Measurements from ENCODE around the gene SZRD1.

Gene SZRD1

DNA sequence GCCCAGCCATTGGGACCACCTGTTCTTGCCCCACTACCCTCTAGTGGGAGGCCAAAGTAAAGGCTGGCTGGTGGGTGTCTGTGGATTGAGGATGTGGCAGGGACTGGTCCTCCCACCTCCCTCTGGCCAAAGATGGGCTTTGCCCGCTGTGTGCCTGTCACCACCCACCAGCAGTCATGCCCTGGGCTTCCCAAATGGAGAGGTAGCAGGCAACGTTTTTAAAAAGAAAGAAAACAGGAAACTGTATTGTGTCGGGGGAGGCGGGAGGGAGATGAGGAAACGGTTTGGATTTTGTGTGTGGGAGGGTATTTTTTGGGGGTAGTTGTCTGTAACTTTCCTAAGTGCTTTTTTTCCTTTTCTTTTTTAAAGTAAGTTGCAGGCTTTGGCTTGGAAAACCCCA, 30.1 kb downstream of the SZRD1 start:
- DNase-seq: no peak

DNA sequence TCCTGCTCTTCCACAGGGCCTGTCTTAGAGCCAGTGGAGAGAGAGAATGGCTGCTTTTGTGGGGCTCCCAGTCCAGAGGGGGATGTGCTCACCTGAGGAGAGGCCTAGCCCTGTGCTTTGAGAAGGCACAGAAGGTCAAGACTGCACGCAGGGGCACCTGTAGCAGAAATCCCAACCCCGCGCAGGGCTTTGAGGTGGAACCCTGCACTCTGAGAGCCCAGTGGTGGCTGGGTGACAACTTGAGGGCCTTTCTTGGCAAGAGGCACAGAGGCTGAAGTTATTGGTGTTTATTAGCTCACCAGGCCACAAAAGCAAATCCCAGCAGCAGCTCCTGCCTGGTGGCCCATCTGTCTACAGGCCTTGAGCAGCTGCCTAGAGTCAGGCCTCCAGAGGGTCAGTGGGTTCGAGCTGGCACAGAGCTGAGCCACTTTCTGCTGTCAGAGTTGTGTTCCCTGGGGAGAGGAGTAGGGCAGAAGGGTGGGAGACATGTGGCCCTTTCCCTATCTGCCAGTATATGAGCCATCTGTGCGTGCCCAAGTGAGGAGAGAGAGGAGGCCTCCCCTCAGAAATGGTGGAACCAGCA, 31.4 kb downstream of the SZRD1 start:
- DNase-seq: no peak

DNA sequence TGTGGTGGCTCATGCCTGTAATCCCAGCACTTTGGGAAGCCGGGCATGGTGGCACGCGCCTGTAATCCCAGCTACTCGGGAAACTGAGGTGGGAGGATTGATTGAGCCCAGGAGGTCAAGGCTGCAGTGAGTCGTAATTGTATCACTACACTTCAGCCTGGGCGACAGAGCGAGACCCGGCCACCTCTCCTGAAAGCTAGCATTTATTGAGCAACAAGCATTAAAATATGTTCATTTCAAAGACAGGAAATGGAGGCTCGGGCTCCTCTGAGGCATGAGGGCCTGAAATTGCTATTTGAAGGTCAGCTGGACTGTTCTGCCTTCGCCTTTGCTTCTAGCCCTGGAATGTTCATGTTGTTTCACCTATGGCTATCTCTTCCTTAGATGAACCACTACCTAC, 35.7 kb downstream of the SZRD1 start:
- DNase-seq: no peak

DNA sequence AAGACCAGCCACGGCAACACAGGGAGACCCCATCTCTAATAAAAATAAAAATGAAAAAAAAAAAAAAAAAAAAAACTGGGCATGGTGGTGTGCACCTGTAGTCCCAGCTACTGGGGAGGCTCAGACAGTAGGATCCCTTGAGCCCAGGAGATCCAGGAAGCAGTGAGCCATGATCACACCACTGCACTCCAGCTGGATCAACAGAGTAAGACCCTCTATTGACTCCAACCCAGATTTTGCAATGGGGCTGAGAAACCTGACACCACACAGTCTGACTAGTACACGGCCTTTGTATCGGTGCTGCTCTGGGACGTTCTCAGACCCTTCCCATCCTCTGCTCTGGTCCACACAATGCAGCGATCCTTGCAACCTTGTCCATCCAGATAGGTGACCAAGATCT, 38.4 kb downstream of the SZRD1 start:
- no peak for DNase-seq

DNA sequence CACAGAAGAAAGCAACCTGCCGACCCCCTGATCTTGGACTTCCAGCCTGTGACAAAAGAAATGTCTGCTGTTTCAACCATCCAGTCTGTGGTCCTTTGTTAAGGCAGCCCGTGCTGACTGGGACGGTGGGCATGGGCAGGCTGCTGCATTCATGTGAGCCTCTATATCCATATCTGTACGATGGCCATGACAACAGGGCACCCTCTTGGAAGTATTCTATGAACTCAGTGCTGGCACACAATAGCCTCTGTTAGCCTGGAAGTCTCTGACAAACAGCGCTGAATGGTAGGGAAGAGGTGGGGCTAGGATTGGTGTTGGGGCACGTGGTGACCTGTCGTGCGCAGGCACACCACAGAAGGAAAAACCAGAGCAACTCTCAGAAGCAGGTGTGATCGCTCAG, 39.8 kb downstream of the SZRD1 start:
- no peak for DNase-seq

DNA sequence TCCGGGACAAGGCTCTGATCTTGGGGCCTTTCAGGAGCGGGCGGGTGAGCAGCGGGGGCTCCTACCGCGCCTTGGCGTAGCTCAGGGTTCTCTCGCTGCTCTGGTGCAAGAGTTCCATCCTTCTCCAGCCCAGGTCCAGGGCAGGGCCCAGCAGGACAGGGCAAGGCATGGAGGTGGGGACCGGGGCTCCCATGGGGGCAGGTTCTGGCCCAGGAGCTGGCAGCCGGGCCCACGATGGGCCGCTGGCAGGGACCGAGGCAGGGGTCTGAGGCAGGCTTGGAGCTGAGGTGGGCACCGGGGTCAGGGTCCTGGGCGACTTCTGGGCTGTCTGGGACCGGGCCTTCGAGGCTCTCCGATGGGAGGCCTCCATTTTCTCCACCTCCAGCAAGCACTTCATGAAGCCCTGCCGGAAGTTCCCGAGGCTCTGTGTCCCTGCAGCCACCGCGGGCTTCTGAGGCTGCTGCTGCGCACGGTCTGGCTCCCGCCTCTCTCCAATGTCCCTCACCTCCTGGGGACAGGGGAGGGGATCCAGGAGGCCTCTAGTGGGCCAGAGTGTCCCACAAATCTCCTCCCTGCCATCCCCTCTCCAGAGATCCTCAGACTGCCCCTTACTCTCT, 42.6 kb downstream of the SZRD1 start:
- no peak for DNase-seq

DNA sequence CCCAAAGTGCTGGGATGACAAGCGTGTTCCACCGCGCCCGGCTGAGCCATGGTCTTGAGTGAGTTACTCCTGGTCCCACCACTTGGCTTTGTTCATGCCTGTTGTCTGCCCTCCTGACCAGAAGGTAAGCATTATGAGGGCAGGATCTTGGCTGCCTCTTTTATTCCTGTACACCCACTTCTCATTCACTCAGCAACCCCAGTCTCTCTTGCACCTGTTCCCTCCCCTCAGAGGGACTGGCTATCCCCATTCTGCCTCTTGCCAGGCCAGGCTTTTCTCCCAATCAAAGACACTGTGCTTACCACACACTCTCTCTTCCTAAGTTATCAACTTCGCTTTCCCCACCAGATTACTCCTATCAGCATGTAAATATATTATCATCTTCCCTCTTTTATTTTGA, 43.8 kb downstream of the SZRD1 start:
- no peak for DNase-seq

DNA sequence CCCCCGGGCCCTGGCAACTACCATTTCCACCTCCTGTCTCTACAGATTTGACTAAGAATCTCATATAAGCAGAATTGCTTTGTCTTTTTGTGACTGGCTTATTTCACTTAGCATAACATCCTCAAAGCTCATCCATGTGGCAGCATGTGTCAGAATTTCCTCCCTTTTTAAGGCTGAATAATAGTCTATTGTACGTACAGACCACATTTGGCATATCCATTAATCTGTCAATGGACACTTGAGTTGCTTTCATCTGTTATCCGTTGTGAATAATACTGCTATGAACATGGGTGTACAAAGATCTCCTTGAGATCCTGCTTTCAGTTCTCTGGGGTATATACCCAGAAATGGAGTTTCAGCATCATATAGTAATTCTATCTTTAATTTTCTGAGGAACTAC, 46.1 kb downstream of the SZRD1 start:
- no peak for DNase-seq

DNA sequence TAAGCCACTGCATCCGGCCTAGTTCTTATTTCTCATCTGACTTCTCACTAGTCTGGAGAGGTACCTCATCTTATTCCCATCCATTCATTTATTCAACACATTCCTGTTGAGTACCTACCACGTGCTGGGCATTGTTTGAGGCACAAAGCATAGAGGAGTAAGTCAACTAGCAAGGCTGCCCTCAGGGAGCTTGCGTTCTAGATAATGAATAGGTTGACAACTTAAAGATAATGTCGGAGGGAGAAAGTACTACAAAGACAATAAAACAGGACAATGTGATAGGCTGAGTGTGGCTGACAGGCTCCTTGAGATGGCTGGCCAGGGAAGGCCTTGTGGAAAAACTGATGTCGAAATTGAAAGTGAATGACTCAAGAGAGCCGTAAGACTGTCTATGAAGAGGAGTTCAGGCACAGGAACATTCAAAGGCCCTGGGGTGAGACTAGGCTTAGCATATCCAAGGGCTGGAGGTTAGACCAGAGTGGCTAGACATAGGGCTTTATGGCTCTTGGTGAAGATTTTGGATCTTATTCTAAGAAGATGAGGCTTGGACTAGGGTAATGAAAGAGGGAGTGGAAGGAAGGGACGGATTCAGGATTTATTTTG, 51.9 kb downstream of the SZRD1 start:
- DNase-seq: no peak

DNA sequence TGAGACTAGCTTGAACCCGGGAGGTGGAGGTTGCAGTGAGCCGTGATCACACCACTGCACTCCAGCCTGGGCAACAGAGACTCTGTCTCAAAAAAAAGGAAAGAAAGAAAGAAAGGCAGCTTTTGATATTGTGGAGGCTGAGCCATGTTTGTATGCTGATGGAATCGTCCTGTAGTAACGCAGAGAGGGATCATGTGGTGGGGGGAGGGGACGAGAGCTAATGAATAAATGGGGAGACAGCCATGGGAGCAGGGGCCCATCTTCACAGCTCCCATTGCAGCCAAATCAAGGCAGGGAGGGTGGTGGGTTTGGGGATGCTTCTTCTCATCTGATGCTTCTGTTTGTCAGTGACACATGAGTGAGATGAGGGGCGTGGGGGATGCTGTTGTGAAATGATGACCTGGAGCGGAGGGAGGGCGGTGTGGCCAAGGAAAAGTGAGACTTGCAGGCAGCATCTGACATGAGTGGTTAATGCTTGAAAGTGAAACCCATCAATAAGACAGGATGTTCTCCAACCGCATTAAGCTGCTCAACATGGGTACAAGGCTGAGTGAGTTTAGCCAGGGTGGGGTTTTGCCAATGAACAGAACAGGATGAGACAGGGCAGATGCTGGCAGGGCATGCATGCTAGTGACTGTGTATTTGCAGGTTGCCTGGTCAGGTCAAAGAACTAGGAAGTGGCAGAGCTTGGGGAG, 53.5 kb downstream of the SZRD1 start:
- peak in 3 of 6 experiments; percentile 52 to 65 (median 56) for DNase-seq

DNA sequence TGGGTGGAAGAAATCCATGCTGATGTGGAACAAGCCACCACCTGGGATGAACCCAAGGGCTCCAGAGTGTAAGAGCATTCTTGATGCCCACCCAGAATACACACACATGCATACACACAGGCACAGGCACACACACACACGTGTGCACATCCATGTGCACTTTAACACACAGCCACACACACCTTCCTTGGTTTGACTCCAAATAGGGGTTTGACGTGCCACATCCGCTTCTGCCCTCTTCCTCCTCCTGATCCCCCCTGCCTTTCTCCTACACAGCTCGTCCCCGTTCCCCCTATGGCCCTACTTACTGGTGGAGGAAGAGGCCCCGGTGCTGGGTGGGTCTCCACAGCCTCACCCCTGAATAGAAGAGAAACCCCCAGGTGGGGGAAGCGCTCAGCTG, 54.2 kb downstream of the SZRD1 start:
- DNase-seq: no peak

DNA sequence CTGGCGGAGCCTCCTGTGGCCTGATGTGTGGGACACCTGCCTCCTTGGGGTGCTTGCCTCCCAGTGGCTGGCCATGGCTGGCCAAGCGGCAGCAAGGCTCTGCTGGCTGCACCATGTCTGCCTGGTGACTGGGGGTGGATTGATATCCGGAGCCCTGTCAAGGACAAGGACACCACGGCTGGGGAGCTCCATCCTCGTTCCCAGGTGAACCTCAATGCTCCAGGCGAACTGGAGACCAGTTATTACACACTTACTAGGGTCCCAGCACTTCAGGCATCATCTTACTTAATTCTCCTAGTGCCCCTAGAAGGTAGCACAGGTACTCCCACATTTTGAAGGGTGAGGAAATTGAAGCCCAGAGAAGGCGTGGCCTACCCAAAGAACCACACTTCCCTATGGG, 55.0 kb downstream of the SZRD1 start:
- DNase-seq: no peak

DNA sequence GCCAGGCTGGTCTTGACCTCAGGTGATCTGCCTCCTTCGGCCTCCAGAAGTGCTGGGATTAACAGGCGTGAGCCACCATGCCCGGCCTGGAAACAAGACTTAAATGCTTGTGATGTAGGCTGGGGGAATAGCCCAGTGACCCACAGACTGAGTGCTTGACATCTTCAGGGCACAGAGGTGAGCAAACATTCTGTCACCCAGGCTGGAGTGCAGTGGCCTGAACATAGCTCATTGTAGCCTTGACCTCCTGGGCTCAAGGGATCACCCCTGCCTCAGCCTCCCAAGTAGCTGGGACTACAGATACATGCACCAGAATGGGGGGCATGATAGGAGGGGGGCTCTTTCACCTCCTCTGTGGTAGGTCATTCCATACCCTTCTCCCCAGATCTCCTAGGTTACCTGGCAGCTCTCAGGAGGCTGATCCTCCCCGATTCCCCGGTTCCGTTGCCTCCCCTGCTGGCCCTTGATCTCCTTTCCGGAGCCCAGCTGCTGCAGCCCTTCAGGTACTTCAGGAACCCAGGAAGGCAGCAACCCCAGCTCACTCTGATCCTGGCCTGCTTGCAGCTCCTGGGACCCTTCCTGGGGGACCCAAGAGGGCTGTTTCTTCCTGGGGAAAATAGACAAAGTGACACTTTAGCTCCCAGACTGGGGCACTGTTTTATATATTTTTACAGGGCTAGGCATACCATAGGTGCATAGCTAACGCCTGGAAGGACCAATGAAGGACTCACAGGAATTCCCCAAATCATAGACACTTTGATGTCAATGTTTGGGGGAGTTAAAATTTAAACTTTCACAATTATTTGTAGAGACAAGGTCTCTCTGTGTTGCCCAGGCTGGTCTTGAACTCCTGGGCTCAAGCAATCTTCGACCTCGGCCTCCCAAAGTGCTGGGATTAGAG, 58.3 kb downstream of the SZRD1 start:
- DNase-seq: no peak

DNA sequence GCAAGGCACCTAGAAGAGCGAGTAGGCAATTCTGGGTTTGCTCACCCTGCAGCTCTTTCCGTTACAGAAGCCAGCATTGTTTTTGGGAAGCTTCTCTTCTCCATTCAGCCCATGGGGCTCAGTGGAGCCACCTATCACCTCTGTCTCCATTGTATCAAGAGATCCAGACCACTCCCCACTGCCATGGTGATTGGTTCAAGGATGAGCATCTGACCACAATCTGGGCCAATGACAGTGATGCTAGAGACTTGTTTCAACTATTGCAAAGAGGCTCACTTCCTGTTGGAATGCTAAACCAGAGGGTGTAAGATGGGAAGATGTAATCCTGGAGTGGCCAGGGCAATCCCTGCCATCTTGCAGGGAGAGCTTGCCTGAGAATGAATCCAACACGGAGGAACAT, 63.6 kb downstream of the SZRD1 start:
- DNase-seq: no peak

DNA sequence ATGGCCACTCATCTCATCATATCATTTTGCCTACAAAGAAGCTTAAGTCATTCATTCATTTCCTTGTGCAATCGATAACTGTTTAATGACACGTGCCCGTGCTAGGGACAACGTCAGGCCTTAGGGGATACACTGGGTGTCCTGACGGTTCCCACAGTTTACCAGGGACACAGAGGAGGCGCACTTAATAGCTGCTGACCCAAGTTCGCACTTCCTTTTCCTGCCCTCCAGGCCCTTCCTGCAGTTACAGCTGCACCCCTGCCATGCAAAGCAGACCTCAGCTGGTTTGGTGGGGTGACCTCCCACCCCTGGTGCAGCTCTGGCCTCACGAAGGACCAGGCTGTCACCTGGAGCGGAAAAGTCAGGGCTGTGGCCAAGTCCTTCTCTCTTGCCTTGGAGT, 66.0 kb downstream of the SZRD1 start:
- no peak for DNase-seq

DNA sequence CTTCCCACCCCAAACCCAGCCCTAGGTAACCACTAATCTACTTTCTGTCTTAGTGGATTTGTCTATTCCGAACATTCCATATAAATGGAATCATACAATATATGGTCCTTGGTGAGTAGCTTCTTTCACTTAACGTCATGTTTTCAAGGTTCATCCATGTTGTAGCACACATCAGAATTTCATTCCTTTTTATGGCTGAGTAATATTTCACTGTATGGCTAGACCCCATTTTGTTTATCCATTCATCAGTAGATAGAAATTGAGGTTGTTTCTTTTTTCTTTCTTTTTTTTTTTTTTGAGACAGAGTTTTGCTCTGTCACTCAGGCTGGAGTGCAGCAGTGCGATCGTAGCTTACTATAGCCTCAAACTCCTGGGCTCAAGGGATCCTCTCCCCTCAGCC, 67.0 kb downstream of the SZRD1 start:
- DNase-seq: no peak

DNA sequence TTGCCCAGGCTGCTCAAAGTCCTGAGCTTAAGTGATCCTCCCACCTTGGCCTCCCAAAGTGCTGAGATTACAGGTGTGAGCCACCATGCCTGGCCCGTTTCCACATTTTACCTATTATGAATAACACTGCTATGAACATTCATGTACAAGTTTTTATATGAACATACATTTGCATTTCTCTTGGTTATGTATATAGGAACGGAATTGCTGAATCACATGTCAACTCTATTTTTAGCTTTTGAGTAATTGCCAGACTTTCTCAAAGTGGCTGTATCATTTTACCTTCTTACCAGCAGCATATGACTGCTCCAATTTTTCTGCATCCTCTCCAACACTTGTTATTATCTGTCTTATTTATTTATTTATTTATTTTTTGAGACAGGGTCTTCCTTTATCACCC, 67.5 kb downstream of the SZRD1 start:
- DNase-seq: no peak

DNA sequence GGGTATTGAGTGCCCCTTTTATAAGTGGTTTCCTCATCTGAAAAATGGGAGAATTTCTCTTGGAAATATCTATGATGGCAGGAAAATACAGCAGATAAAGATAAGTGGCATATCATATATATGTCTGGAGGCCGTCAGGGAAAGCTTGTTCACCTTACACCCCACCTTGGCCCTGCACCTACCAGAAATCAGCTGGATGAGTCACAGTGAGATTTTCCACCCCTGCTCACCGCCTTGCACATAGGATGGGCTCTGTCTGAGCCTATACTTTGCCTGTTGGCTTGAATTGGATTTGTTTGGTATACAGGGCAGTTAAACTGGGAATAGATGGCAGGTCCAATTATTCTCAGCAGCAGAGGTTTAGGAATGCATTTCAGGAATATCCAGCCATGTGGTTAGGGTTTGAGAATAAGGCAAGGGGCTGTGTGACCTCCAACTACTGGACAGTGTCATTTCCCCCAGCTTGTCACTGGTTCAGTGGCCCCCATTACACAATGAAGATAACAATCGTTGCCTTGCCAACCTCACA, 70.0 kb downstream of the SZRD1 start, which contains the start of gene SPATA21:
Gene SPATA21, minus strand, starts transcription at position 479 of the 529 bp plus-strand sequence. CDS start 6,053 bp downstream, outside the sequence.
- no peak for DNase-seq

DNA sequence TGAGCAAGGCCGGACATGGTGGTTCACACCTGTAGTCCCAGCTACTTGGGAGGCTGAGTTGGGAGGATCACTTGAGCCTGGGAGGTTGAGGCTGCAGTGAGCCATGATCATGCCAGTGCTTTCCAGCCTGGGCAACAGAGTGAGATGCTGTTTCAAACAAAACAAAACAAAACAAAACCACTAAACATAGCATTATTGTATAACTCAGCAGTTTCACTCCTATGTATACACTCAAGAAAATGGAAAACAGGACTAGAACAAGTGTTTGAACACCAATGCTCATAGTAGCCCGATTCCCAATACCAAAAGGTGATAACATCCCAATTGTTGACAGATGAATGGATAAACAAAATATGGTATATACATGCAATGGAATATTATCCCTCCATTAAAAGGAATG, 71.5 kb downstream of the SZRD1 start:
- DNase-seq: no peak

DNA sequence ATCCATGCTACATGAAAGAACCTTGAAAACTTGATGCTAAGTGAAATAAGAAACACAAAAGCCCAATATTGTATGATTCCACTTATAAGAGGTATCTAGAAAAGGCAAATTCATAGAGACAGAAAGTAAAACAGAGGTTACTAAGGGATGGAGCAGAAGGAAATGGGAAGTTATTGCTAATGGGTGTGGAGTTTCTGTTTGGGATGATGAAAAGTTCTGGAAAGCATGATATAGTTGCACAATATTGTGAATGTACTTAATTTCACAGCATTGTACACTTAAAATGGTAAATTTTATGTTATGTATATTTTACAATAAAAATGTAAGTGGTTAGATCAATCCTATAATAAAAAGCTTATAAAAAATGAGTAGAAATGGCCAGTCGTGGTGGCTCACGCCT, 71.9 kb downstream of the SZRD1 start:
- DNase-seq: no peak

DNA sequence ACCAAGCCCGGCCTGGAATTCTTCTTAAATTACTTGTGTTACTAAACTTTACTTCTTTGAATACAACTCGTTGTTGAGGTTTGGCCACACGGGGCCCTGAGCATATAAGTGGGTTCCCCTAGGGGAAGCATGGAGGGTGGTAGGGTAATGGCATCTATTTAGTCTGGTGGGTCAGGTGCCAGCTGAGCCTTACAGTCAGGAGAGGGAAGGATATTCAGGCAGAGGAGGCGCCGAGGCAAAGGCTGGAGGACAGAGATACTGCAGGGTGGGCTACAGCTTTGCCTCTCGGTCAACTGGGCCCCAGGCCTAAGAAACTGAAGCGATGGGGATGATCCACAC, 73.1 kb downstream of the SZRD1 start:
- no peak for DNase-seq

DNA sequence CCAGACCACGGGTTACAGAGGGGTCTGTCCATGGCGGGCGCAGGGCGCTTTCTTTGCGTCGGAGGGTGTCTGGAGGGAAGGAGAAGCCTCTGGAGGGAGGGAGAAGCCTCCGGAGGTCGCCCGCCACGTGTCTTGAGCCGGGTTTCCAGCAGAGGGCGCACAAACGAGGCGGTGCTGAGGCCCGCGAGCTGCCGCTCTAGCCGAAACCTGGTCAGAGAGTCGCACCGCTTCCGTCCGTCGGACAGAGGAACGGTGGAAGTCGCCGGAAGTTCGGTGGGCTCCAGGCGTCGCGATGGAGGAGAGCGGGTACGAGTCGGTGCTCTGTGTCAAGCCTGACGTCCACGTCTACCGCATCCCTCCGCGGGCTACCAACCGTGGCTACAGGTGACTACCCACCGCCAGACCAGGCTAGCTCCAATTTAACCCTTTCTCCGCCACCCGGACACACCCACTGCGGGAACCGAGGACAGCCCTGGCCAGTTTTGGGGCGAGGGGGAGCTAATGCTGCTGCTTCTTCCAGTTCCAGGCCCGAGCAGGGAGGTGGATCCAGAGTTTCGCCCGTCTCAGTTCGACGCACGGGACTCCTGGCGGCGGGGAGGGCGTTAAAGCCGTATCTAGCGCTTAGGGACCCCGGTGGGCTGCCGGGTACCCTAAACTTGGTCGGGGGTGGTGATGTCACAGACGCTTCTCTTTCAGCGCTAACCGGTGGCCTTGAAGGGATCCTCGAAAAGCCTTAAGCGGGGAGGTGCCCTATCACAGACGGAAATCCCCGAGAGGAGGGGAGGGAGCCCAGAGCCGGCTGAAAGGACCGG, 73.6 kb downstream of the SZRD1 start, which contains the start of gene NECAP2:
Gene NECAP2, plus strand, starts transcription at position 255 of the 812 bp plus-strand sequence. Its CDS starts 38 bp downstream, at position 293.
- DNase-seq: peak; percentile 73 to 91 (median 84)
